NCI-H748 (cell line): ENCODE results near the gene TBL1Y.
"Not testable (repeated sequence)": the region's sequence is repeated elsewhere in the genome, so short reads cannot be mapped to it uniquely, and the experiment has no call there.

ENCODE experiments used
- DNase-seq: peaks from one replicate; lab custom pipeline; 2025; ENCODE audit not compliant: unreplicated experiment; lab: John Stamatoyannopoulos, UW

Gene TBL1Y

DNA sequence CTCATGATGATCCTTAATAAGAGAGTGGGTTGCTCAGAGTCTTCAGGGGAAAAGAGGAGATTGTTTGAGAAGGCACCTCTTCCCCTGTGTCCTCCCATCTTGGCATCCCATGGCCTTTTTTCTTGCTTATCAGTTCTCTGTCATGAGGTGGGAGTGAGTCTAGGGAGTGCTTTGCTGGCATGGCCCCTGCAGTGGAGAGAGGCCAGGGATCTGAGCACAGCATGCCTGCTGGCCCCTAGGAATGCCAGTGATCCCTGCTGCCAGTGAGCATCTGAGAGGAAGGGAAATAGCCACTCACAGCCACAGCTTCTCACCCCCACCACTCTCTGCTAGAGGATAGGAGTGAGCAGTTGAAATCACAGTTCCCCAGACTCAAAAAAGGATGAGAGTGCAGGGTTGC lies 168.2 kb downstream of the TBL1Y start:
- DNase-seq: no peak

DNA sequence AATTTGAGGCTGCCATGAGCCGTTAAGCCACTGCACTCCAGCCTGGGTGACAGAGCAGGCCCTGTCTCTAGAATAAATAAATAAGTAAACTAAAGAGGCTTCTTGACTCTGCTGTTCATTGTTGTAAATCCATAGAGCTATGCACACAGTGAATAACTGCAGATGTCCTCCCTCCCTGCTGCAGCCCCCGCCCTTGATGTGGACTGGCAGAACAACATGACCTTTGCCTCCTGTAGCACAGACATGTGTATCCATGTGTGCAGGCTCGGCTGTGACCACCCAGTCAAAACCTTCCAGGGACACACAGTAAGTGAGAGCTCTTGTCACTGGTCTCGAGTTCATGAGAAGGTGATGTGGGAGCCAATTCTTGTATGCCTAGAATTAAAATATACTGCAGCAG lies 170.1 kb downstream of the TBL1Y start:
- DNase-seq: not testable (repeated sequence)

DNA sequence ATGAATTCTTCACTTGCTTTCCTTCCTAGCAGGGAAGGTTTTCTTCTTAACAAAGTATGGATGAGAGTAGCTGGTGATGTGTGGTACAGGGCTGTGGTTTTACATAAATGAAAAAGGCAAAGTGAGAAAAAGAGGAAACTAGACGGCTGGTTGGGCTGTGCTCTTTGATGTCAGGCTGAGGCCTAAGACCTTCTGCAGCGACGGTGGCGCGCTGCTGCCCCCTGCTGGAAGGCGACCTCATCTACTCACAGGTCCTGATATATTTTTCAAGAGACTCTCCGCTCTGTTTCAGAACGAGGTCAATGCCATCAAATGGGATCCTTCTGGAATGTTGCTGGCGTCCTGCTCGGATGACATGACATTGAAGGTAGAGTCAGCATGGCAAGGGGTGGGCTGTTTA lies 175.1 kb downstream of the TBL1Y start:
- DNase-seq: no peak

DNA sequence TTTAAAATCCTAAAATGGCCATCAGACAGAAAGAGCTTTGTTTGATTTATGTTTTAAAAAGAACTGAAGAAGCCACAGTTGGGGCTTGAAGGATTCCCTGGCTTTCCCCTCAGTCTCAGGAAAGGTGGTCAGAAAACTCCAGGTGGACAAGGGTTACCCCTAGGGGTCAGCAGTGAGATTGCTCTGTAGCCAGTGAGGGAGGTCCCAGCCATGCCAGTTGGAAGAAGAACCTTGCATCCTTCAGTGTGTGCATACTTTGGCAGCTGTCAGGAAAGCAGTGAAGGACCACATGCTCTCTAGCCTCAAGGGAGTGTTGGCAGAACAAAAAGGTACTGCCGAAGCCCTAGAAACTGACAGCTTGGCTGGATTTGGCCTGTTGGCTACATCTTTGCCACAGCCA lies 182.3 kb downstream of the TBL1Y start:
- DNase-seq: no peak

- DNase-seq: no peak
Observed at GRCh38 chrY:7094365-7094764, 183.9 kb downstream of the TBL1Y start.

DNA sequence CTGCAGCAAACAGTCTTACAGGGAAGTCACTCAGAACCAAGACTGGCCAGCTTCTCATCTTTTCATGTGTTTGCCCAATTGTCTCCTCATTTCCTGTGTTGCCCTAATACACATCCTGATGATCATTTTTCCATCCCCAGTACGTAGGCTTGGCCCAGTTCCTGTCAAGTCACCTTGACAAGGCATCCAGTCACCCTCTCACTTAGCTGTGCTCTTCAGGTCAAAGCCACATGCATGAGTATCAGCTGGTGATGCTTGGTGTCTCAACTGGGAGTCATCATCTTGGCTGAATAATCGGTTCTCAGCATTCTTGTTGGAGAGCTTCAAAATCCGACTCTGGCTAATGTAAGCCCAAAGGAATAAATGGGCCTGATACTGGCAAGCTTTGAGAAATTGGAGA lies 186.5 kb downstream of the TBL1Y start:
- DNase-seq: no peak

DNA sequence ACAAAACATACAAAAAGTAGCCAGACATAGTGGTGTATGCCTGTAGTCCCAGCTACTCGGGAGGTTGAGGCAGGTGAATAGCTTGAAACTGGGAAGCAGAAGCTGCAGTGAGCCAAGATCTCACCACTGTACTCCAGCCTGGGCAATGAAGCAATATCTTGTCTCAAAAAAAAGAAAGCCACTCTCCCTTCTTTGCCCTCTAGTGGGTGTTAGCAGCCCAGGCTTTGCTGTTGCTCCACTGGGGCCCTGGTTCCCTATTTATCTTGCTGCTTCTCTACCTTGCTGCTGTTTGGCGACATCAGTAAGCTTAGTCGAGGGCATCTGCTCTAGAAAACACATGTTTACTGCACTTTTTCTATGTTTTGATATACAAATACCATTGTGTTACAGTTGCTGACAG lies 189.2 kb downstream of the TBL1Y start:
- DNase-seq: no peak

DNA sequence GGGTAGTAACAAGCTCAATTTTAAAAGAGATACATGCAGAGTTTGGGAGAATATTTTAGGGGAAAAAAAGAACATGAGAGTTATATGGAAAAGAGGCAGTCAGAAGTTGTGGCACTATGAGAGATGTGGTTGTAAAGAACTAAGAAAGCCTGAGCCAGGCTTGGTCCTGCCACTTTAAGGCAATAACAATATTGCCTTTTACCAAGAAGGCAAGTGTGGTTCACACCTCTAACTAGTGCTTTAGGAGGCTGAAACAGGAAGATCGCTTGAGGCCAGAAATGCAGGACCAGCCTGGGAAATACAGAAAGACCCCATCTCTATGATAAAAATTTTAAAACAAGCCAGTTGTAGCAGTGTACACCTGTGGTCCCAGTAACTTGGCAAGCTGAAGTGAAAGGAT lies 192.2 kb downstream of the TBL1Y start:
- DNase-seq: no peak

GRCh38 chrY:7107179-7107578 lies 196.7 kb downstream of the TBL1Y start:
- no peak for DNase-seq

DNA sequence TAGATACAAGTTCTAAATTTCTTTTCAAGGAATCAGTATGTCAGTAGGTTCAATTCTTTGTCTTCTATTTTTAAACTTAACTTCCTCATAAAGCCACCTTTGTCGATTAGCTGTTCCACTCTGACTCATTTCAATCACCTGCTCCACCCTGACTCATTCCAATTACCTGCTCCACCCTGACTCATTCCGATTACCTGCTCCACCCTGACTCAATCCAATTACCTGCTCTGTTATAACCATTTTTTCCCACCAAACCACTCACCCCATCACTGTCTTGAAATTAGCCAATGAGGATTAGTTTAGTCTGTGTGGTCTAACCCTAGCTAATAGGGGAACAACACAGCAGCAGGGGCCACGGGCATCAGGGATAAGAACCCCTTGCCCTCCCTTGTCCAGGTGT lies 199.6 kb downstream of the TBL1Y start:
- no peak for DNase-seq

GRCh38 chrY:7115871-7116270 lies 205.4 kb downstream of the TBL1Y start:
- DNase-seq: no peak

GRCh38 chrY:7122202-7122601 lies 211.7 kb downstream of the TBL1Y start:
- no peak for DNase-seq

GRCh38 chrY:7125136-7126056 lies 214.9 kb downstream of the TBL1Y start:
- DNase-seq: no peak

GRCh38 chrY:7128211-7128610 lies 217.7 kb downstream of the TBL1Y start:
- no peak for DNase-seq
